ENCODE measurements around the gene EPX. TPM values are rescaled to one million over a fixed set of nuclear protein-coding genes. Genes with fewer than 3 reads are reported as not detected.

Gene EPX
- polyA plus RNA-seq, 1 donor from 2014 or later: not detected

GRCh38 chr17:58234512-58234911, 42.0 kb downstream of the EPX start:
- no peaks in the 10 kb centered on the region for H3K9me3 ChIP-seq (ENCODE audit: low read length)
- H3F3A ChIP-seq (ENCODE audit: insufficient read depth, low read length, poor library complexity, severe bottlenecking): no peaks in the 10 kb centered on the region
- no peaks in the 10 kb centered on the region for H3K9me2 ChIP-seq (ENCODE audit: insufficient read depth, low read length)
- H3K79me2 ChIP-seq (replicated peaks; ENCODE audit: insufficient read depth, low read length): no peaks in the 10 kb centered on the region
- no peak overlapping the region for H2AFZ ChIP-seq (ENCODE audit: low read depth, low read length)
- H3K4me2 ChIP-seq (ENCODE audit: low read length): no peak overlapping the region
- H3K27me3 ChIP-seq (ENCODE audit: insufficient read depth, low read depth, low read length): peaks cover 3% of the 10 kb centered on the region
- H3K27ac ChIP-seq (ENCODE audit: low read length): no peak overlapping the region
- H3K9ac ChIP-seq (ENCODE audit: low read length): no peak overlapping the region
- no peaks in the 10 kb centered on the region for H3K36me3 ChIP-seq (ENCODE audit: insufficient read depth, low read length)
- TF ChIP-seq, protein P1, sequence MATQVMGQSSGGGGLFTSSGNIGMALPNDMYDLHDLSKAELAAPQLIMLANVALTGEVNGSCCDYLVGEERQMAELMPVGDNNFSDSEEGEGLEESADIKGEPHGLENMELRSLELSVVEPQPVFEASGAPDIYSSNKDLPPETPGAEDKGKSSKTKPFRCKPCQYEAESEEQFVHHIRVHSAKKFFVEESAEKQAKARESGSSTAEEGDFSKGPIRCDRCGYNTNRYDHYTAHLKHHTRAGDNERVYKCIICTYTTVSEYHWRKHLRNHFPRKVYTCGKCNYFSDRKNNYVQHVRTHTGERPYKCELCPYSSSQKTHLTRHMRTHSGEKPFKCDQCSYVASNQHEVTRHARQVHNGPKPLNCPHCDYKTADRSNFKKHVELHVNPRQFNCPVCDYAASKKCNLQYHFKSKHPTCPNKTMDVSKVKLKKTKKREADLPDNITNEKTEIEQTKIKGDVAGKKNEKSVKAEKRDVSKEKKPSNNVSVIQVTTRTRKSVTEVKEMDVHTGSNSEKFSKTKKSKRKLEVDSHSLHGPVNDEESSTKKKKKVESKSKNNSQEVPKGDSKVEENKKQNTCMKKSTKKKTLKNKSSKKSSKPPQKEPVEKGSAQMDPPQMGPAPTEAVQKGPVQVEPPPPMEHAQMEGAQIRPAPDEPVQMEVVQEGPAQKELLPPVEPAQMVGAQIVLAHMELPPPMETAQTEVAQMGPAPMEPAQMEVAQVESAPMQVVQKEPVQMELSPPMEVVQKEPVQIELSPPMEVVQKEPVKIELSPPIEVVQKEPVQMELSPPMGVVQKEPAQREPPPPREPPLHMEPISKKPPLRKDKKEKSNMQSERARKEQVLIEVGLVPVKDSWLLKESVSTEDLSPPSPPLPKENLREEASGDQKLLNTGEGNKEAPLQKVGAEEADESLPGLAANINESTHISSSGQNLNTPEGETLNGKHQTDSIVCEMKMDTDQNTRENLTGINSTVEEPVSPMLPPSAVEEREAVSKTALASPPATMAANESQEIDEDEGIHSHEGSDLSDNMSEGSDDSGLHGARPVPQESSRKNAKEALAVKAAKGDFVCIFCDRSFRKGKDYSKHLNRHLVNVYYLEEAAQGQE (IDR thresholded peaks at IDR 0.05; ENCODE audit: borderline replicate concordance): no peak
- no peak overlapping the region for H3K4me3 ChIP-seq (ENCODE audit: low read length)
- no peaks in the 10 kb centered on the region for H4K20me1 ChIP-seq (ENCODE audit: insufficient read depth)

- no peaks in the 10 kb centered on the region for H4K20me1 ChIP-seq (ENCODE audit: insufficient read depth)
- no peak overlapping the region for H3K4me2 ChIP-seq (ENCODE audit: low read length)
- no peak overlapping the region for H2AFZ ChIP-seq (ENCODE audit: low read depth, low read length)
- H3K9ac ChIP-seq (ENCODE audit: low read length): no peak overlapping the region
- no peaks in the 10 kb centered on the region for H3K79me2 ChIP-seq (replicated peaks; ENCODE audit: insufficient read depth, low read length)
- TF ChIP-seq TAF1 (IDR thresholded peaks at IDR 0.05; ENCODE audit: low read depth) (no peak), EP300 (conservative IDR thresholded peaks at IDR 0.05; ENCODE audit: poor library complexity, severe bottlenecking) (no peak), POLR2AphosphoS5 (IDR thresholded peaks at IDR 0.05) (no peak), SMC3 (conservative IDR thresholded peaks at IDR 0.05; ENCODE audit: poor library complexity) (no peak), RAD21 (conservative IDR thresholded peaks at IDR 0.05) (no peak)
- peaks cover 3% of the 10 kb centered on the region for H3K27me3 ChIP-seq (ENCODE audit: insufficient read depth, low read depth, low read length)
- H3K36me3 ChIP-seq (ENCODE audit: insufficient read depth, low read length): no peaks in the 10 kb centered on the region
- H3F3A ChIP-seq (ENCODE audit: insufficient read depth, low read length, poor library complexity, severe bottlenecking): no peaks in the 10 kb centered on the region
- H3K27ac ChIP-seq (ENCODE audit: low read length): no peak overlapping the region
- no peaks in the 10 kb centered on the region for H3K9me2 ChIP-seq (ENCODE audit: insufficient read depth, low read length)
- H3K9me3 ChIP-seq (ENCODE audit: low read length): no peaks in the 10 kb centered on the region
- H3K4me3 ChIP-seq (ENCODE audit: low read length): no peak overlapping the region
Observed at GRCh38 chr17:58235821-58236220, 43.3 kb downstream of the EPX start.

- no peaks in the 10 kb centered on the region for H3K9me3 ChIP-seq (ENCODE audit: low read length)
- no peaks in the 10 kb centered on the region for H4K20me1 ChIP-seq (ENCODE audit: insufficient read depth)
- H3K79me2 ChIP-seq (replicated peaks; ENCODE audit: insufficient read depth, low read length): no peaks in the 10 kb centered on the region
- H3F3A ChIP-seq (ENCODE audit: insufficient read depth, low read length, poor library complexity, severe bottlenecking): no peaks in the 10 kb centered on the region
- H3K4me3 ChIP-seq (ENCODE audit: low read length): no peak overlapping the region
- no peaks in the 10 kb centered on the region for H3K36me3 ChIP-seq (ENCODE audit: insufficient read depth, low read length)
- H3K27ac ChIP-seq (ENCODE audit: low read length): no peak overlapping the region
- H3K9me2 ChIP-seq (ENCODE audit: insufficient read depth, low read length): no peaks in the 10 kb centered on the region
- H3K27me3 ChIP-seq (ENCODE audit: insufficient read depth, low read depth, low read length): peaks cover 3% of the 10 kb centered on the region
- H3K9ac ChIP-seq (ENCODE audit: low read length): no peak overlapping the region
- no peak overlapping the region for H2AFZ ChIP-seq (ENCODE audit: low read depth, low read length)
- H3K4me2 ChIP-seq (ENCODE audit: low read length): no peak overlapping the region
- TF ChIP-seq MXI1 (conservative IDR thresholded peaks at IDR 0.05; ENCODE audit: poor library complexity, severe bottlenecking): no peak
- no peak for TF ChIP-seq SMC3 (conservative IDR thresholded peaks at IDR 0.05; ENCODE audit: poor library complexity)
- no peak for TF ChIP-seq TAF1 (IDR thresholded peaks at IDR 0.05; ENCODE audit: low read depth)
- TF ChIP-seq POLR2AphosphoS5 (IDR thresholded peaks at IDR 0.05): peak; percentile 43
- TF ChIP-seq RAD21 (conservative IDR thresholded peaks at IDR 0.05): no peak
Observed at GRCh38 chr17:58236394-58236793, 43.9 kb downstream of the EPX start.

Measured in neural cell (in vitro differentiated cells).